ENCODE measurements around the gene APLNR. TPM values are rescaled to one million over a fixed set of nuclear protein-coding genes. Genes with fewer than 3 reads are reported as not detected.

Gene APLNR
- total and polyA plus RNA-seq, 2 of the 8 experiments (the other 6 are each of a cell fraction or from before 2014, with no cell fraction given): 0.80 TPM; not detected in 1

- no peak overlapping the region for H4K8ac ChIP-seq (ENCODE audit: extremely low read depth, insufficient read depth, low read length)
- no peak overlapping the region for H3K4me2 ChIP-seq (ENCODE audit: insufficient read depth in 1 of 2, low read depth in 2 of 2, low read length in 2 of 2)
- no peak overlapping the region for H2AK5ac ChIP-seq (ENCODE audit: low read depth, low read length)
- WGBS, 2 experiments (ENCODE audit: extremely low coverage in 1 of 2, insufficient coverage in 1 of 2, insufficient read length in 1 of 2, insufficient replicate concordance in 2 of 2, low coverage in 1 of 2, low lambda C conversion rate in 2 of 2, missing lambda C conversion rate in 1 of 2): 92% methylated on average over 10 of the region's 10 CpGs; no CpG with 5 or more reads in 1 of the 2 experiments
- H3K18ac ChIP-seq (ENCODE audit: extremely low read depth, low read length): no peak overlapping the region
- no peak overlapping the region for H2AFZ ChIP-seq (ENCODE audit: low read length)
- no peak overlapping the region for H3K9ac ChIP-seq (replicated peaks in 1 of 4; ENCODE audit: extremely low read depth in 1 of 4, low read depth in 3 of 4, low read length in 3 of 4)
- no peaks in the 10 kb centered on the region for H3K9me3 ChIP-seq (ENCODE audit: insufficient read depth in 2 of 2, low read depth in 1 of 2, low read length in 1 of 2)
- H2BK20ac ChIP-seq (ENCODE audit: low read length): no peak overlapping the region
- H3K4me1 ChIP-seq (replicated peaks in 1 of 4; ENCODE audit: control insufficient read depth in 3 of 4, insufficient read depth in 4 of 4, low read length in 3 of 4): peaks cover 3 to 16% (median 11%) of the 10 kb centered on the region in 4 experiments; a peak in 5 of 7 replicates
- H4K20me1 ChIP-seq (replicated peaks in 1 of 2; ENCODE audit: control insufficient read depth in 1 of 2, insufficient read depth in 2 of 2, low read length in 2 of 2): no peaks in the 10 kb centered on the region
- no peaks in the 10 kb centered on the region for H3K36me3 ChIP-seq (ENCODE audit: control insufficient read depth in 2 of 4, insufficient read depth in 4 of 4, low read length in 3 of 4)
- no peaks in the 10 kb centered on the region for H3K79me2 ChIP-seq (ENCODE audit: control insufficient read depth in 1 of 2, insufficient read depth in 2 of 2, low read length in 2 of 2)
- no peak overlapping the region for H4K91ac ChIP-seq (replicated peaks; ENCODE audit: insufficient read length, low read length)
- H3K27ac ChIP-seq (ENCODE audit: low read depth, low read length): no peak overlapping the region
- no peak overlapping the region for H2BK12ac ChIP-seq (ENCODE audit: low read depth, low read length)
- POLR2A ChIA-PET (ENCODE audit: partially characterized antibody): no interaction called here
- CTCF ChIA-PET (ENCODE audit: partially characterized antibody): interaction anchor here (0.6 to 4.5 kb wide), 5 partner anchors 10 to 76 kb away, joined by 3 to 38 read pairs (median 4); no protein-coding TSS in a partner anchor
- H3K4ac ChIP-seq (replicated peaks; ENCODE audit: insufficient read length, low read depth, low read length): peak overlapping the region; percentile 83
- no peaks in the 10 kb centered on the region; the same call in 1 of the 2 replicates for H3K23me2 ChIP-seq (ENCODE audit: low read depth, low read length)
- no peak overlapping the region for H2BK5ac ChIP-seq (ENCODE audit: low read depth, low read length)
- H2BK15ac ChIP-seq (ENCODE audit: low read length): peak overlapping the region; percentile 34; the same call in 1 of the 2 replicates
- no peak overlapping the region for H3K4me3 ChIP-seq (ENCODE audit: extremely low read depth in 1 of 4, insufficient read depth in 2 of 4, low read depth in 3 of 4, low read length in 4 of 4)
- no peak overlapping the region for H4K5ac ChIP-seq (ENCODE audit: insufficient read length, low read depth, low read length)
- no peaks in the 10 kb centered on the region for H3K27me3 ChIP-seq (replicated peaks in 1 of 4; ENCODE audit: control insufficient read depth in 3 of 4, extremely low read depth in 1 of 4, insufficient read depth in 3 of 4, low read length in 3 of 4)
- H3K79me1 ChIP-seq (ENCODE audit: low read depth, low read length): no peaks in the 10 kb centered on the region
- H3K14ac ChIP-seq (ENCODE audit: insufficient read length): no peak overlapping the region
- H2BK120ac ChIP-seq (replicated peaks; ENCODE audit: low read depth, low read length): no peak overlapping the region
- no peak for FAIRE-seq
- H3K23ac ChIP-seq (ENCODE audit: insufficient read length): no peak overlapping the region
- no peak overlapping the region for H3K56ac ChIP-seq (replicated peaks; ENCODE audit: insufficient read length, low read depth, low read length)
- no peak for DNase-seq (ENCODE audit: low read depth in 1 of 2, low spot score in 2 of 2)
- TF ChIP-seq CBX5 (IDR thresholded peaks at IDR 0.05; ENCODE audit: low read depth, low read length): no peak
- no peak for TF ChIP-seq CTBP2 (IDR thresholded peaks at IDR 0.05; ENCODE audit: borderline replicate concordance, insufficient read depth, insufficient read length, low read length)
- no peak for TF ChIP-seq SP1 (IDR thresholded peaks at IDR 0.05; ENCODE audit: low read depth, low read length)
- no peak for TF ChIP-seq NANOG (IDR thresholded peaks at IDR 0.05; ENCODE audit: insufficient read depth, low read depth, low read length, poor library complexity, severe bottlenecking)
- no peak for TF ChIP-seq ASH2L (IDR thresholded peaks at IDR 0.05; ENCODE audit: low read length)
- TF ChIP-seq RBBP5 (IDR thresholded peaks at IDR 0.05; ENCODE audit: borderline replicate concordance, low read depth, low read length): no peak
- no peak for TF ChIP-seq CHD1 (IDR thresholded peaks at IDR 0.05; ENCODE audit: low read depth, low read length)
- no peak for TF ChIP-seq TAF1 (IDR thresholded peaks at IDR 0.05; ENCODE audit: low read depth, low read length)
- TF ChIP-seq PHF8 (conservative IDR thresholded peaks at IDR 0.05; ENCODE audit: low read depth, low read length): no peak
- TF ChIP-seq KDM4A (IDR thresholded peaks at IDR 0.05; ENCODE audit: low read depth, low read length, severe bottlenecking): no peak
- TF ChIP-seq RXRA (IDR thresholded peaks at IDR 0.05; ENCODE audit: insufficient read depth, low read depth, low read length): no peak
- TF ChIP-seq TBP (IDR thresholded peaks at IDR 0.05; ENCODE audit: low read depth, low read length): no peak
- no peak for TF ChIP-seq SIRT6 (IDR thresholded peaks at IDR 0.05; ENCODE audit: low read length)
- TF ChIP-seq POU5F1 (IDR thresholded peaks at IDR 0.05; ENCODE audit: low read depth, low read length): no peak
- TF ChIP-seq EGR1 (IDR thresholded peaks at IDR 0.05; ENCODE audit: borderline replicate concordance, low read depth, low read length): no peak
Observed at GRCh38 chr11:57202281-57202680, 34.8 kb downstream of the APLNR start.
